WTC11 (cell line): ENCODE results near the gene FBXL2. TPM values are rescaled to one million over a fixed set of nuclear protein-coding genes. Genes with fewer than 3 reads are reported as not detected.

ENCODE experiments used
- ATAC-seq: fragments of 200-7000 bp; cut with Tn5 transposase; 2 replicates; pipeline ENCODE4 v1.10.0; 2021; ENCODE audit warnings: mild to moderate bottlenecking, moderate library complexity
- CTCF ChIA-PET: fragments of 300-600 bp; sonication (Branson Sonifier 250); formaldehyde crosslinking; loops from one replicate; lab custom pipeline; 2021; ENCODE audit warnings: antibody characterized with exemption; lab: Charles Lee
- POLR2A ChIA-PET: fragments of 350-600 bp; sonication (Branson Sonifier 250); formaldehyde crosslinking; loops from one replicate; lab custom pipeline; 2021; ENCODE audit warnings: antibody characterized with exemption; lab: Charles Lee
- DNase-seq: peaks from one replicate; pipeline ENCODE4 v3.0.0; 2021; ENCODE audit warnings: low spot score
- H3K27ac Mint-ChIP-seq: 2 replicates; pipeline ENCODE4 v1.8.0; 2021; ENCODE audit warnings: mixed read lengths
- H3K27me3 Mint-ChIP-seq: 2 replicates; pipeline ENCODE4 v1.8.0; 2021; ENCODE audit warnings: low read depth, mild to moderate bottlenecking, moderate library complexity, mixed read lengths
- H3K36me3 Mint-ChIP-seq: 2 replicates; pipeline ENCODE4 v1.8.0; 2021; ENCODE audit warnings: mixed read lengths
- H3K4me1 Mint-ChIP-seq: 2 replicates; pipeline ENCODE4 v1.8.0; 2022; ENCODE audit warnings: mixed read lengths
- H3K4me3 Mint-ChIP-seq: 2 replicates; pipeline ENCODE4 v1.8.0; 2021; ENCODE audit warnings: mild to moderate bottlenecking, moderate library complexity, mixed read lengths
- H3K9me3 Mint-ChIP-seq: 2 replicates; pipeline ENCODE4 v1.8.0; 2021; ENCODE audit warnings: mixed read lengths
- ATF6 ChIP-seq: sonication (generic); formaldehyde crosslinking; IDR thresholded peaks from 2 replicates; pipeline ENCODE4 v1.8.1; 2023; ENCODE audit warnings: mild to moderate bottlenecking, missing genetic modification reagents
- ERG ChIP-seq: fragments of 250-450 bp; sonication (Bioruptor Pico); IDR thresholded peaks from 2 replicates; pipeline ENCODE4 v1.8.0; 2021; ENCODE audit warnings: mild to moderate bottlenecking
- ETV6 ChIP-seq: sonication (generic); formaldehyde crosslinking; IDR thresholded peaks from 2 replicates; pipeline ENCODE4 v1.8.1; 2022; ENCODE audit warnings: mild to moderate bottlenecking, missing genetic modification reagents
- GRHL2 ChIP-seq: fragments of 250-450 bp; sonication (Bioruptor Pico); IDR thresholded peaks from 2 replicates; pipeline ENCODE4 v1.8.0; 2022; ENCODE audit warnings: mild to moderate bottlenecking, moderate library complexity; ENCODE audit not compliant: insufficient replicate concordance, severe bottlenecking
- GTF2I ChIP-seq: fragments of 250-450 bp; sonication (Bioruptor Pico); conservative IDR thresholded peaks from 2 replicates; pipeline ENCODE4 v1.4.0; 2021; ENCODE audit warnings: mild to moderate bottlenecking
- MXD4 ChIP-seq: fragments of 250-450 bp; sonication (Bioruptor Pico); IDR thresholded peaks from 2 replicates; pipeline ENCODE4 v1.8.0; 2021; ENCODE audit warnings: mild to moderate bottlenecking, moderate library complexity, borderline replicate concordance
- MYBL2 ChIP-seq: sonication (generic); formaldehyde crosslinking; IDR thresholded peaks from 2 replicates; pipeline ENCODE4 v1.8.1; 2023; ENCODE audit warnings: mild to moderate bottlenecking, moderate library complexity, missing genetic modification reagents
- NFE2L1 ChIP-seq: sonication (generic); formaldehyde crosslinking; IDR thresholded peaks from 2 replicates; pipeline ENCODE4 v1.8.1; 2023; ENCODE audit warnings: missing genetic modification reagents
- NFYB ChIP-seq: sonication (generic); formaldehyde crosslinking; conservative IDR thresholded peaks from 2 replicates; pipeline ENCODE4 v1.8.0; 2022; ENCODE audit warnings: low read depth, missing genetic modification reagents
- NR1H2 ChIP-seq: sonication (generic); formaldehyde crosslinking; IDR thresholded peaks from 2 replicates; pipeline ENCODE4 v1.9.0; 2021; ENCODE audit warnings: mild to moderate bottlenecking, moderate library complexity, missing genetic modification reagents
- OVOL2 ChIP-seq: fragments of 250-450 bp; sonication (Bioruptor Pico); IDR thresholded peaks from 2 replicates; pipeline ENCODE4 v1.9.0; 2021; ENCODE audit warnings: mild to moderate bottlenecking, borderline replicate concordance
- PRRX2 ChIP-seq: fragments of 250-450 bp; sonication (Bioruptor Pico); IDR thresholded peaks from 2 replicates; pipeline ENCODE4 v1.8.0; 2021; ENCODE audit warnings: mild to moderate bottlenecking
- RELA ChIP-seq: sonication (generic); formaldehyde crosslinking; IDR thresholded peaks from 2 replicates; pipeline ENCODE4 v1.8.1; 2022; ENCODE audit warnings: missing genetic modification reagents, mild to moderate bottlenecking, borderline replicate concordance
- SMAD3 ChIP-seq: sonication (generic); formaldehyde crosslinking; IDR thresholded peaks from 2 replicates; pipeline ENCODE4 v1.8.0; 2022; ENCODE audit warnings: missing genetic modification reagents, mild to moderate bottlenecking, borderline replicate concordance
- SOX15 ChIP-seq: fragments of 250-450 bp; sonication (Bioruptor Pico); IDR thresholded peaks from 2 replicates; pipeline ENCODE4 v1.9.0; 2021; ENCODE audit warnings: mild to moderate bottlenecking
- SP1 ChIP-seq: sonication (generic); formaldehyde crosslinking; conservative IDR thresholded peaks from 2 replicates; pipeline ENCODE4 v1.8.1; 2022; ENCODE audit warnings: missing genetic modification reagents
- STAT6 ChIP-seq: sonication (generic); formaldehyde crosslinking; conservative IDR thresholded peaks from 2 replicates; pipeline ENCODE4 v1.8.1; 2023; ENCODE audit warnings: mild to moderate bottlenecking, low read depth, missing genetic modification reagents, moderate library complexity
- TEAD4 ChIP-seq: sonication (generic); formaldehyde crosslinking; IDR thresholded peaks from 2 replicates; pipeline ENCODE4 v1.8.0; 2022; ENCODE audit warnings: mild to moderate bottlenecking, missing genetic modification reagents
- ZNF281 ChIP-seq: sonication (generic); formaldehyde crosslinking; IDR thresholded peaks from 2 replicates; pipeline ENCODE4 v1.8.0; 2023; ENCODE audit warnings: mild to moderate bottlenecking, missing genetic modification reagents
- ZNF423 ChIP-seq: fragments of 250-450 bp; sonication (Bioruptor Pico); IDR thresholded peaks from 2 replicates; pipeline ENCODE4 v2.1.2; 2022; ENCODE audit warnings: mild to moderate bottlenecking, moderate library complexity
- ZNF671 ChIP-seq: fragments of 250-450 bp; sonication (Bioruptor Pico); IDR thresholded peaks from 2 replicates; pipeline ENCODE4 v1.8.0; 2021; ENCODE audit warnings: mild to moderate bottlenecking
- ZSCAN18 ChIP-seq: fragments of 250-450 bp; sonication (Bioruptor Pico); IDR thresholded peaks from 2 replicates; pipeline ENCODE4 v2.1.2; 2022; ENCODE audit warnings: mild to moderate bottlenecking, moderate library complexity
- total RNA-seq: library from RNA; stranded (reverse); gene quantifications from 3 replicates; pipeline ENCODE4 v1.2.3, GENCODE V29; 2021
- TF ChIP-seq, protein P1 (sequence below): sonication (generic); formaldehyde crosslinking; IDR thresholded peaks from 2 replicates; pipeline ENCODE4 v1.8.0; 2022; ENCODE audit warnings: mild to moderate bottlenecking, missing genetic modification reagents

The FBXL2 gene
- total RNA-seq, 1 experiment from 2014 or later = 2.9 TPM

DNA sequence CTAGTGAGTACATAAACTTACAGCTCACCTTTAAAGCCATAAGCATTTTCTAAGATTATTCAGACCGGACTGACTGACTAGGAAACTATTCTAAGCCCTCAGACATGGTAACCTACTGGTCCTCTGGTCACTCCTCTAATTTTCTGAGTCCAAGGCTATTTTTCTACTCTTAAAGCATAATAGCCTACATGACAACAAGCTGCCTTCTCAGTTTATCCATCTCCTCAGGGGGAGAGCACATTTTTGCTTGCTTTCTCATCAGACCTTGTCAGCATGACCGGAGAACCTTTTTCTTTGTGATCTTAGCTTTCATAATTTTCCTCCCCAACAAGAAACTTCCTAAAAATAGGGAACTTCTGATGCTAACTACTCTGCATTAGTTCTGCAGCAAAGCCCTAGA, 124.5 kb downstream of the FBXL2 start:
- Mint-ChIP-seq H3K36me3 (peaks cover 74% of the 10 kb centered on the region), H3K27me3 (no peaks in the 10 kb centered on the region), H3K27ac (no peak overlapping the region), H3K4me3 (no peak overlapping the region), H3K4me1 (no peaks in the 10 kb centered on the region), H3K9me3 (no peaks in the 10 kb centered on the region)
- POLR2A ChIA-PET = no interaction called here
- no peak for TF ChIP-seq GRHL2 (CRISPR knock-in tag)
- no peak for TF ChIP-seq NFE2L1 (CRISPR knock-in tag)
- no peak for TF ChIP-seq ZNF423 (CRISPR knock-in tag)
- no peak for TF ChIP-seq ZSCAN18 (CRISPR knock-in tag)
- no peak for TF ChIP-seq NFYB (CRISPR knock-in tag)
- TF ChIP-seq SMAD3 (CRISPR knock-in tag) = no peak
- no peak for TF ChIP-seq STAT6 (CRISPR knock-in tag)
- no peak for ATAC-seq
- CTCF ChIA-PET = interaction anchor here (0.9 kb wide), 1 partner anchor 270 kb away, joined by 3 read pairs; no protein-coding TSS in a partner anchor
- no peak for DNase-seq

- H3K27ac Mint-ChIP-seq = no peak overlapping the region
- ChIA-PET CTCF (no interaction called here), POLR2A (no interaction called here)
- no peaks in the 10 kb centered on the region for H3K27me3 Mint-ChIP-seq
- ATAC-seq = no peak
- no peak overlapping the region for H3K4me3 Mint-ChIP-seq
- no peaks in the 10 kb centered on the region for H3K4me1 Mint-ChIP-seq
- TF ChIP-seq SOX15 (CRISPR knock-in tag) = no peak
- TF ChIP-seq MXD4 (CRISPR knock-in tag) = no peak
- TF ChIP-seq, protein P1, sequence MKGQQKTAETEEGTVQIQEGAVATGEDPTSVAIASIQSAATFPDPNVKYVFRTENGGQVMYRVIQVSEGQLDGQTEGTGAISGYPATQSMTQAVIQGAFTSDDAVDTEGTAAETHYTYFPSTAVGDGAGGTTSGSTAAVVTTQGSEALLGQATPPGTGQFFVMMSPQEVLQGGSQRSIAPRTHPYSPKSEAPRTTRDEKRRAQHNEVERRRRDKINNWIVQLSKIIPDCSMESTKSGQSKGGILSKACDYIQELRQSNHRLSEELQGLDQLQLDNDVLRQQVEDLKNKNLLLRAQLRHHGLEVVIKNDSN (CRISPR knock-in tag) = no peak
- no peak for DNase-seq
- peaks cover 74% of the 10 kb centered on the region for H3K36me3 Mint-ChIP-seq
- no peaks in the 10 kb centered on the region for H3K9me3 Mint-ChIP-seq
Measured at GRCh38 chr3:33402936-33403335, 125.7 kb downstream of the FBXL2 start.

- no peaks in the 10 kb centered on the region for H3K9me3 Mint-ChIP-seq
- no peak for ATAC-seq
- ChIA-PET CTCF (no interaction called here), POLR2A (interaction anchor here (0.7 kb wide), 1 partner anchor 947 kb away, joined by 3 read pairs; no protein-coding TSS in a partner anchor)
- no peaks in the 10 kb centered on the region for H3K4me1 Mint-ChIP-seq
- DNase-seq = no peak
- no peak overlapping the region for H3K4me3 Mint-ChIP-seq
- H3K27ac Mint-ChIP-seq = no peak overlapping the region
- peaks cover 78% of the 10 kb centered on the region for H3K36me3 Mint-ChIP-seq
- H3K27me3 Mint-ChIP-seq = no peaks in the 10 kb centered on the region
- TF ChIP-seq RELA (CRISPR knock-in tag) (no peak), NR1H2 (CRISPR knock-in tag) (no peak), ERG (CRISPR knock-in tag) (no peak), TEAD4 (CRISPR knock-in tag) (no peak), SP1 (CRISPR knock-in tag) (no peak), ZNF281 (CRISPR knock-in tag) (no peak), ATF6 (no peak), PRRX2 (CRISPR knock-in tag) (no peak), OVOL2 (CRISPR knock-in tag) (no peak), ETV6 (no peak), MYBL2 (no peak), GTF2I (no peak), ZNF671 (no peak)
Measured at GRCh38 chr3:33403756-33404155, 126.5 kb downstream of the FBXL2 start.
